Choroid plexus epithelial cell (primary cell): ENCODE data around the gene RANBP17.

Source experiments
- DNase-seq: peaks from one replicate; pipeline ENCODE4 v3.0.0-alpha.2; 2010; ENCODE audit warnings: low read depth
- H3K4me3 ChIP-seq: 2 replicates; pipeline ENCODE4 v1.5.1; 2011; ENCODE audit warnings: low read depth, mild to moderate bottlenecking, control low read depth, low read length, moderate library complexity
- TF ChIP-seq, protein P1 (sequence below): conservative IDR thresholded peaks from 2 replicates; pipeline ENCODE4 v1.5.1; 2011; ENCODE audit warnings: low read depth, mild to moderate bottlenecking, control low read depth, inconsistent platforms, low read length, moderate library complexity

Gene RANBP17

GRCh38 chr5:170861917-170862766 lies at the start of gene RANBP17:
RANBP17 (plus strand) TSS chr5:170862018.
- H3K4me3 ChIP-seq = peak within 1 kb of the TSS; percentile 82
- DNase-seq = peak; percentile 88
- TF ChIP-seq, protein P1, sequence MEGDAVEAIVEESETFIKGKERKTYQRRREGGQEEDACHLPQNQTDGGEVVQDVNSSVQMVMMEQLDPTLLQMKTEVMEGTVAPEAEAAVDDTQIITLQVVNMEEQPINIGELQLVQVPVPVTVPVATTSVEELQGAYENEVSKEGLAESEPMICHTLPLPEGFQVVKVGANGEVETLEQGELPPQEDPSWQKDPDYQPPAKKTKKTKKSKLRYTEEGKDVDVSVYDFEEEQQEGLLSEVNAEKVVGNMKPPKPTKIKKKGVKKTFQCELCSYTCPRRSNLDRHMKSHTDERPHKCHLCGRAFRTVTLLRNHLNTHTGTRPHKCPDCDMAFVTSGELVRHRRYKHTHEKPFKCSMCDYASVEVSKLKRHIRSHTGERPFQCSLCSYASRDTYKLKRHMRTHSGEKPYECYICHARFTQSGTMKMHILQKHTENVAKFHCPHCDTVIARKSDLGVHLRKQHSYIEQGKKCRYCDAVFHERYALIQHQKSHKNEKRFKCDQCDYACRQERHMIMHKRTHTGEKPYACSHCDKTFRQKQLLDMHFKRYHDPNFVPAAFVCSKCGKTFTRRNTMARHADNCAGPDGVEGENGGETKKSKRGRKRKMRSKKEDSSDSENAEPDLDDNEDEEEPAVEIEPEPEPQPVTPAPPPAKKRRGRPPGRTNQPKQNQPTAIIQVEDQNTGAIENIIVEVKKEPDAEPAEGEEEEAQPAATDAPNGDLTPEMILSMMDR = no peak

GRCh38 chr5:170813231-170813630 lies 48.6 kb upstream of the RANBP17 start:
- TF ChIP-seq, protein P1 = no peak
- DNase-seq = no peak
- no peak overlapping the region for H3K4me3 ChIP-seq

- no peak for DNase-seq
- TF ChIP-seq, protein P1 = no peak
Measured at GRCh38 chr5:170817195-170817594, 44.6 kb upstream of the RANBP17 start.

GRCh38 chr5:170818232-170818631 lies 43.6 kb upstream of the RANBP17 start:
- H3K4me3 ChIP-seq = no peak overlapping the region
- TF ChIP-seq, protein P1 = no peak
- DNase-seq = peak; percentile 75

More at GRCh38 chr5:170817195-170817594, 44.6 kb upstream of the RANBP17 start:
- H3K4me3 ChIP-seq = no peak overlapping the region

GRCh38 chr5:170819824-170820223 lies 42.0 kb upstream of the RANBP17 start:
- H3K4me3 ChIP-seq = no peak overlapping the region
- no peak for DNase-seq
- TF ChIP-seq, protein P1 = no peak

GRCh38 chr5:170821257-170821800 lies 40.5 kb upstream of the RANBP17 start:
- H3K4me3 ChIP-seq = no peak overlapping the region
- no peak for DNase-seq
- TF ChIP-seq, protein P1 = no peak
